GM12892 (cell line): Measurements from ENCODE around the gene TMEM242.

Source experiments
- DNase-seq: peaks from one replicate; pipeline ENCODE4 v3.0.0; 2011; ENCODE audit not compliant: insufficient read length
- FAIRE-seq: peaks from 2 replicates; lab custom pipeline; 2011; peaks lifted over from hg19 to GRCh38; lab: Jason Lieb, UNC
- POLR2A ChIP-seq: IDR thresholded peaks from 2 replicates; pipeline ENCODE4 v1.6.1; 2011; ENCODE audit warnings: low read depth, low read length, control low read depth
- POLR2AphosphoS5 ChIP-seq: IDR thresholded peaks from 2 replicates; pipeline ENCODE4 v1.6.1; 2011; ENCODE audit warnings: low read depth, low read length, control low read depth
- TAF1 ChIP-seq: IDR thresholded peaks from 2 replicates; pipeline ENCODE4 v1.6.1; 2011; ENCODE audit warnings: low read depth, mild to moderate bottlenecking, control low read depth, low read length, borderline replicate concordance

Gene TMEM242

GRCh38 chr6:157273756-157274470 is 49.4 kb downstream of the TMEM242 start:
- DNase-seq (peak; percentile 71), FAIRE-seq (peak; percentile 76)
- TF ChIP-seq POLR2A (no peak), TAF1 (no peak), POLR2AphosphoS5 (no peak)

DNA sequence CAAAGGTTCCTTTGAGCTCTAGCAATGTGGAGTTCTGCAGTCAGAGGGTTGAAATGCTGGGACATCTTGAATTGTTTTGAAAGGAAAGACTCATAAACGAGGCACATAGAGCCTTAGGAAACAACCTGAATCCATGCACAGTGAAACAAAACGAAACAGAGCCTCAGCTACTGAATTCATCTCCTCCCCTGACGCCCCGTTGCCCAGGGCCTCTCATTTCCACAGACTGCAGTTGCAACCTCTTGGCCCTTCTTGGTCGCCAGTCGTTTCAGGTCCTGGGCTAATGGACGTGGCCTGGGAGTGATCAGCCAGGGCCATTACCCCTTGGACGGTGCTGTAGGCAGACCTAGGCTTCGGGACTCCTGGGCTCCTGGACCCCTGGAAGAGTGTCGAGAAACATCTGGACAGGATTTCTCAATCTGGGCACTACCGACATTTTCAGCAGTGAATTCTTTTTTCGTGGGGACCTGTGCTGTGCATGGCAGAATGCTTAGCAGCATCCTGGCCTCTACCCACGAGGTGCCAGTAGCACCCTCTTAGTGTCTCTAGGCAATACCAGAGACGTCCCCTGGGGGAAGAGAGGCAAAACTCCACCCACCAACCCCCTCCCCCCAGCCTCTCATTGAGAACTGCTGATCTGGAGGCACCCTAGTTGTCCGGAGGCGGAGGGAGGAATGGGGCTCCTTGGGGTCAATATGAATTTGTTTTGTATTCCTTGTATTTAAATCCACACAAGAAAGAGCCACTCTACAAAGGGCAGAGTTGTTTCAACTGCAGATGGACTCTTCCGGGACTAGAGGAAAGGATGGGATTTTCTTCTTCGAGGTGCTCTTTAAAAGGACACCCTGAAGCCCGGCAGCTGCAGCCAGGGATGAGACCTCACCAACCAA is 50.2 kb downstream of the TMEM242 start:
- DNase-seq = no peak
- FAIRE-seq = no peak
- no peak for TF ChIP-seq POLR2A
- no peak for TF ChIP-seq TAF1
- TF ChIP-seq POLR2AphosphoS5 = no peak

GRCh38 chr6:157272372-157272771 is 50.9 kb downstream of the TMEM242 start:
- DNase-seq (no peak), FAIRE-seq (no peak)
- TF ChIP-seq POLR2A = no peak
- no peak for TF ChIP-seq POLR2AphosphoS5
- no peak for TF ChIP-seq TAF1

DNA sequence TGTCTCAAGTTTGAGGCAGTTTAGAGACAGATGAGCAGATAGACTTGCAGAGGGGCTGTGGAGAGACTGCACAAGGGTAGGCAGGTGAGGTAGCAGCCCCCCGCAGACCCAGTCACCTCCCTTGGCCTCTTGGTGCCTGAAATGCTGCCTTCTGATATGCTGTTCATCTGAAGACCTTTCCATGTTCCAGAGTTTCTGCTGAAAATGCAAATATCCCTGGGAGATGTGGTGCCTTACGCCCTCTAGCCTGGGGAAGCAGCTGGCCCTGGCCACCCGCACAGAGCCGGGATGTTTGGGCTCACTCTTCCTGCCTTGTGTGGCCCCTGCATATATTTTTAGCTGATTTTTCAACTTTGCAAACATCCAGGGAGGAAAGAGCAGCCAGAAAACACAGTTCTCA is 51.4 kb downstream of the TMEM242 start:
- DNase-seq (no peak), FAIRE-seq (no peak)
- TF ChIP-seq POLR2AphosphoS5 = no peak
- TF ChIP-seq POLR2A = no peak
- TF ChIP-seq TAF1 = no peak

GRCh38 chr6:157271441-157271840 is 51.9 kb downstream of the TMEM242 start:
- no peak for FAIRE-seq

DNA sequence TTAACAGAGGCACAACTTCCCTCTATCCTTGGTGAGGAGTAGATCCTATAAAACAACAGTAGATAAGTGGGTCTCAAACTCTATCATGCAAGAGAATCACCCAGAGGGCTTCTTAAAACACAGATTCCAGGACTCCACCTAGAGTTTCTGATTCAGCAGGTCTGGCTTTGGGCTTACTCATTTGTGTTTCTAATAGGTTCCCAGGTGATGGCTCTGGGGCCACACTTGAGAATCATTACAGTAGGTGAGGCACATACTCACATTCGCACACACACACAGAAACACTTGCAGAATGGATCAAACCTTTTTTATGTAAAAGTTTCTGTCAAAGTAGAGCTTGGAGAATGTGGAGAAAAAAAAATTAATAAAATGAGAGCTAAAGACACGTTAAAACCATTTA is 52.4 kb downstream of the TMEM242 start:
- TF ChIP-seq POLR2AphosphoS5 (no peak), POLR2A (no peak), TAF1 (no peak)
- DNase-seq (no peak), FAIRE-seq (no peak)

More at GRCh38 chr6:157271441-157271840, 51.9 kb downstream of the TMEM242 start:
- no peak for DNase-seq
- TF ChIP-seq POLR2AphosphoS5 (no peak), POLR2A (no peak), TAF1 (no peak)

- DNase-seq = no peak
- no peak for TF ChIP-seq TAF1
- no peak for TF ChIP-seq POLR2A
- TF ChIP-seq POLR2AphosphoS5 = no peak
- FAIRE-seq = no peak
Observed at GRCh38 chr6:157270308-157270707, 53.0 kb downstream of the TMEM242 start.

DNA sequence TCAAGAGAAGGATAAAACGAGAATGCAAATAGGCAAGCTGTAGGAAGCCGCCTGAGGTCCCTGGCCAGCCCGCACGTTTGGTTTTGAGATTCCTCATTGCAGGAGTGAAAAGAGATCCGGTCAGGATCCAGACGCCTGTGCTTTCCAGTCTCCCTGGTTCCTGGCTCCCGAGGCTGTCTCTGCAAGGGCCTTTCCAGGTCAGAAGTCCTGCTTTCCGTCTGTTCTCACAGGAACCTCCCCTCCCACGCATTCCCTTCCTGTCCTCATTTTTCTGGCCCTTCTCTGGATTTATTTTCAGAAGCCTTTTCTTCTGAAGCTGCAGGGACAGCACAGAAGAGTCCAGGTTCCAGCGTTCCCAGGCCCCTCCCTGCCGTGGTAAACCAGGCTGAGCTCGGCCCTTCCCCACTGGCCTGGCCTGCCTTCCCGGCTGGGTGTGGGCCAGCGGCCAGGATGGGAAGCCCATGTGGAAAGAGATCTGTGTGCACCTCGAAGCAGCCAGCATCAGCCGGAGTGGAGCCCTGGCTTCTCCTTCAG is 54.0 kb downstream of the TMEM242 start:
- FAIRE-seq (no peak), DNase-seq (no peak)
- TF ChIP-seq TAF1 (no peak), POLR2AphosphoS5 (no peak), POLR2A (no peak)

DNA sequence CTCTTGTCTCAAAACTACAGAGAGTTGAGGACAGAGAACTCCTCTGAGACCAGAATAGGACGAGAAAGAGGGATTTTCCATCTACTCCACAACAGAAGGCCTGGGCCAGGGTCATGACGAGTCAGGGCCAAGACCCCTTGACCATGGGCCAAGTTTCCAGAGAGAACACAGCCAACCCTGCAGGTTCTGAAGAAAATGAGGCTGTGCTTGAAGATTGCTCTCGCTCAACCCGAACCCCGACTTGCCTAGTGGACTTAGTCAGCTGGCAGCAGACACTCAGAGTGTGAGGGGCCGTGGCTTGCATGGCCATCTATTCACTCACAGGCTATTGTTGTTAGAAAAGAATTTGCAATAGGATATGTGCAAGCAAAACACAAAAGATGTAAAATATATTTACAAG is 54.5 kb downstream of the TMEM242 start:
- DNase-seq (no peak), FAIRE-seq (no peak)
- TF ChIP-seq POLR2AphosphoS5 (no peak), POLR2A (no peak), TAF1 (no peak)

DNA sequence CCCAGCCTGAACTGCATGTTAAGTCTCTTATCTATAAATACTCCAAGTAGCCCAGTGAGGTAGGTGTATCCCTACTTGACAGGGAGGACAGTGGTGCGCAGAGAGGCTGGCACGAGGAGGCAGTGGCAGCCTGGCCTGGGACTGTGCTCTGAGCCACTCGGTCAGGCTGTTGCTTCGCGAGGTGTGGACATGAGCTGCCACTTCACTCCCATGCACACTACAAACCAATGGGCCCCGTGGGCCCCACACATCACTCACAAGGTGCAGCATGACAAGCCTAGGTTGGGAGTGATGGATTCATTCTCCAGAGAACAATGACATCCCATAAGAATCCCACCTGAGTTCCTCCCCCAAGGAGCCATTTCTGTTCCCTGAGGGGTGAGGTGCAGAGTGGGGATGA is 54.9 kb downstream of the TMEM242 start:
- DNase-seq = no peak
- TF ChIP-seq POLR2AphosphoS5 = no peak
- TF ChIP-seq POLR2A = no peak
- TF ChIP-seq TAF1 = no peak
- no peak for FAIRE-seq

GRCh38 chr6:157267654-157268053 is 55.7 kb downstream of the TMEM242 start:
- TF ChIP-seq POLR2AphosphoS5 (no peak), TAF1 (no peak), POLR2A (no peak)
- DNase-seq (no peak), FAIRE-seq (no peak)
